Neutrophil (primary cell): ENCODE results near the gene WDFY1.
"Not testable (repeated sequence)": the region's sequence is repeated elsewhere in the genome, so short reads cannot be mapped to it uniquely, and the experiment has no call there.

Experiments
- H3K27ac ChIP-seq: fragments of 200-600 bp; sonication (generic); 2 replicates; pipeline ENCODE4 v1.5.1; 2016; ENCODE audit warnings: mild to moderate bottlenecking, moderate library complexity
- H3K27me3 ChIP-seq: fragments of 200-600 bp; sonication (generic); 2 replicates; pipeline ENCODE4 v1.6.0; 2016; ENCODE audit warnings: mild to moderate bottlenecking
- H3K36me3 ChIP-seq: fragments of 200-600 bp; sonication (generic); 2 replicates; pipeline ENCODE4 v1.5.1; 2017
- H3K4me1 ChIP-seq, 2 experiments: fragments of 200-600 bp in 1 of 2; sonication (generic) in 1 of 2; 1 replicate in 1 of 2; 2 replicates in 1 of 2; pipeline versions ENCODE4 v1.5.1 to v1.6.1; 2013 to 2016; ENCODE audit warnings: low read depth in 1 of 2, low read length in 1 of 2, mild to moderate bottlenecking in 1 of 2, moderate library complexity in 1 of 2; ENCODE audit not compliant: control insufficient read depth in 1 of 2, insufficient read depth in 1 of 2
- H3K4me3 ChIP-seq, 2 experiments: fragments of 200-600 bp in 1 of 2; sonication (generic) in 1 of 2; 1 replicate in 1 of 2; 2 replicates in 1 of 2; pipeline ENCODE4 v1.5.1; 2013 to 2016; ENCODE audit warnings: low read depth in 1 of 2, low read length in 1 of 2, mild to moderate bottlenecking in 1 of 2, moderate library complexity in 1 of 2
- H3K9me3 ChIP-seq: fragments of 200-600 bp; sonication (generic); 2 replicates; pipeline ENCODE4 v1.5.1; 2016
- TF ChIP-seq, protein P1 (sequence below): fragments of 200-600 bp; sonication (generic); IDR thresholded peaks from 2 replicates; pipeline ENCODE4 v1.5.1; 2016; ENCODE audit warnings: antibody characterized with exemption

The WDFY1 gene

DNA sequence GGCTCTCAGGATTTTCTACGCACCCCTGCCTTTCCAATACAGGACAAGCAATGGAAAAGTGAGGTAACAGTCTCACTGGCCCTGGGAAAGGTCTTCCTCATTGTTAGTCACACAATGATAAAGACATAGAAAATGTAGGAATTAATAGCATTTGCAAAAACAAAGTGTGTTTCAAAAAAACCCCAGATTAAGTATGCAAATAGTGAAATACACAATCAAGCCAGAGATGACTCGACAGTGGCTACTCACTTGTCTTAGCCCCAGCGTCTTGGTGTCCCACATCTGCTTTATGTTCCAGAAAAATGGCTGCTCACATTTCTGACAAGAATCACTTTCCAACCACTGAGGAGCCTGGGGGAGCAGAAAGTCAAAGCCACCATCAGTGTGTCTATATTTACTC lies 60.7 kb downstream of the WDFY1 start:
- peaks cover 67% of the 10 kb centered on the region for H3K36me3 ChIP-seq
- no peak overlapping the region for H3K27ac ChIP-seq
- H3K4me1 ChIP-seq, result peaks cover 14 to 19% of the 10 kb centered on the region in 2 experiments

DNA sequence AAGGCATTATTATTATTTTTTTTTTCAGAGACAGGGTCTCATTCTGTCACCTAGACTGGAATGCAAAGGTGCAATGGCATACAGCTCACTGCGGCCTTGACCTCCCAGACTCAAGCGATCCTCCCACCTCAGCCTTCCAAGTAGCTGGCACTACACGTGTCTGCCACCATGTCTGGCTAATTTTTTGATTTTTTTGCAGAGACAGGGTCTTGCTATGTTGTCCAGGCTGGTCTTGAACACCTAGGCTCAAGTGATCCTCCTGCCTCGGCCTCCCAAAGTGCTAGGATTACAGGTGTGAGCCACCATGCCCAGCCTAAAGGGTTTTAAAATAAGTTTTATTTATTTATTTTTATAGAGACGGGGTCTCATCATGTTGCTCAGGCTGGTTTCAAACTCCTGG lies 62.4 kb downstream of the WDFY1 start:
- no peak overlapping the region for H3K27ac ChIP-seq
- H3K27me3 ChIP-seq, result no peaks in the 10 kb centered on the region
- no peaks in the 10 kb centered on the region for H3K9me3 ChIP-seq
- H3K36me3 ChIP-seq, result peaks cover 79% of the 10 kb centered on the region
- no peak overlapping the region for H3K4me3 ChIP-seq
- TF ChIP-seq, protein P1, sequence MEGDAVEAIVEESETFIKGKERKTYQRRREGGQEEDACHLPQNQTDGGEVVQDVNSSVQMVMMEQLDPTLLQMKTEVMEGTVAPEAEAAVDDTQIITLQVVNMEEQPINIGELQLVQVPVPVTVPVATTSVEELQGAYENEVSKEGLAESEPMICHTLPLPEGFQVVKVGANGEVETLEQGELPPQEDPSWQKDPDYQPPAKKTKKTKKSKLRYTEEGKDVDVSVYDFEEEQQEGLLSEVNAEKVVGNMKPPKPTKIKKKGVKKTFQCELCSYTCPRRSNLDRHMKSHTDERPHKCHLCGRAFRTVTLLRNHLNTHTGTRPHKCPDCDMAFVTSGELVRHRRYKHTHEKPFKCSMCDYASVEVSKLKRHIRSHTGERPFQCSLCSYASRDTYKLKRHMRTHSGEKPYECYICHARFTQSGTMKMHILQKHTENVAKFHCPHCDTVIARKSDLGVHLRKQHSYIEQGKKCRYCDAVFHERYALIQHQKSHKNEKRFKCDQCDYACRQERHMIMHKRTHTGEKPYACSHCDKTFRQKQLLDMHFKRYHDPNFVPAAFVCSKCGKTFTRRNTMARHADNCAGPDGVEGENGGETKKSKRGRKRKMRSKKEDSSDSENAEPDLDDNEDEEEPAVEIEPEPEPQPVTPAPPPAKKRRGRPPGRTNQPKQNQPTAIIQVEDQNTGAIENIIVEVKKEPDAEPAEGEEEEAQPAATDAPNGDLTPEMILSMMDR, result no peak
- peaks cover 10 to 14% of the 10 kb centered on the region in 2 experiments for H3K4me1 ChIP-seq

More for the DNA sequence above, 60.7 kb downstream of the WDFY1 start:
- no peak overlapping the region for H3K4me3 ChIP-seq
- no peaks in the 10 kb centered on the region for H3K9me3 ChIP-seq
- H3K27me3 ChIP-seq, result no peaks in the 10 kb centered on the region
- TF ChIP-seq, protein P1, result no peak

GRCh38 chr2:223880796-223881195 lies 64.3 kb downstream of the WDFY1 start:
- Histone ChIP-seq H3K36me3 (peaks cover 98% of the 10 kb centered on the region), H3K4me3 (no peak overlapping the region), H3K9me3 (no peaks in the 10 kb centered on the region), H3K27me3 (no peaks in the 10 kb centered on the region), H3K4me1 (no peaks in the 10 kb centered on the region), H3K27ac (no peak overlapping the region)
- TF ChIP-seq, protein P1, result no peak

DNA sequence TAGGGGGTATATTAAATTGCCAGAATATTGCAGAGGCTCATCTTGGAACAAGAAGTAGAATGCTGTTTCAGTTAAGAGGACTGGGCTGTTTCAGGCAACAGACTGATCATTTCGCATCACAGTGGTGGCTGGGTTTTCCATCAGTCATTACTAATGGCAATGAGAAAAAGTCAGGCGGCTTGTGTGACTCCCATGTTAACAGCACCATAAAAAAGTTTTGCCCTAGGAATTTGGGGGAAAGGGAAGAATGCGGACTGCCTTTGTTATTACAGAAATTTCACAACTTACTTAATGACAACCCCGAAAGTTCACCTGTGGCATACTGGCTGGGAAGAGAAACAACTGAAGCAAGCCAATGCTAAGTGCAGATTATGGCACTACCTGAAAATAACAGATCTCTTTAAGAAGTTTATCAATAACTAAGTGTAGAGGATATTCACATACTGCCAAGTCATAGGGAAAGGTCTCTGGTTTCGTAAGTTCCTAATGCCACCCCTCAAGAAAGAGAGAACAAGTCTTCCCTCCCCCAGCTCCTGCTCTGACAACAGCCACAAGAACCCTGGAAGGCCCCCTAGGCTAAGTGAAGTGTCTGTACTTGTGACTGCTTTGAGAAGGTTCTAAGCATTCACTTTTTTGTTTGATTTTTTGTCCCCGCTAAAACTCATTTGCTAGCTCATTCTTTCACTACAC lies 67.3 kb downstream of the WDFY1 start:
- TF ChIP-seq, protein P1, result no peak
- Histone ChIP-seq H3K4me1 (no peaks in the 10 kb centered on the region), H3K9me3 (no peaks in the 10 kb centered on the region), H3K4me3 (no peak overlapping the region), H3K27ac (peak overlapping the region; percentile 5), H3K36me3 (peaks cover 86% of the 10 kb centered on the region), H3K27me3 (no peaks in the 10 kb centered on the region)

GRCh38 chr2:223873672-223874071 lies 71.5 kb downstream of the WDFY1 start:
- peaks cover 48% of the 10 kb centered on the region for H3K36me3 ChIP-seq
- TF ChIP-seq, protein P1, result no peak
- no peak overlapping the region for H3K27ac ChIP-seq
- no peak overlapping the region for H3K4me3 ChIP-seq
- no peaks in the 10 kb centered on the region for H3K9me3 ChIP-seq
- no peaks in the 10 kb centered on the region for H3K27me3 ChIP-seq
- H3K4me1 ChIP-seq, result peaks cover 14 to 18% of the 10 kb centered on the region in 2 experiments

- H3K9me3 ChIP-seq, H3K4me3 ChIP-seq, H3K27ac ChIP-seq, H3K27me3 ChIP-seq: not testable (repeated sequence)
- H3K4me1 ChIP-seq, result peaks cover 14 to 18% of the 10 kb centered on the region in 2 experiments
- H3K36me3 ChIP-seq, result peaks cover 39% of the 10 kb centered on the region
Observed at GRCh38 chr2:223872772-223873171, 72.4 kb downstream of the WDFY1 start.

DNA sequence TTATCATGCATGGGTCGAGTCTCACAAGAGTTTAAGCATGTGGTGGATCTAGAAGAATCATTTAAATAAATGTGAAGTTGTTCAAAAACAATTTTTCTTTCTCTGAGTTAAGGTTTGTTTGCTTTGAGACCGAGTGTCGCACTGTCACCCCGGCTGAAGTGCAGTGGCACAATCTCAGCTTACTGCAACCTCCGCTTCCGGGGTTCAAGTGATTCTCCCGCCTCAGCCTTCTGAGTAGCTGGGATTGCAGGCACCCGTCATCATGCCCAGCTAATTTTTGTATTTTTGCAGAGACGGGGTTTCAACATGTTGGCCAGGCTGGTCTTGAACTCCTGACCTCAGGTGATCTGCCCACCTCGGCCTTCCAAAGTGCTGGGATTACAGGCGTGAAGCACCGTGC lies 73.5 kb downstream of the WDFY1 start:
- not testable (repeated sequence) for H3K9me3 ChIP-seq, H3K27me3 ChIP-seq
- Histone ChIP-seq H3K36me3 (peaks cover 28% of the 10 kb centered on the region), H3K27ac (peak overlapping the region; percentile 78), H3K4me1 (peaks cover 14 to 18% of the 10 kb centered on the region in 2 experiments), H3K4me3 (peak overlapping the region; percentile 3 to 20)
